Endothelial cell of umbilical vein (primary cell): ENCODE measurements around the gene HSFX2. TPM values are rescaled to one million over a fixed set of nuclear protein-coding genes. Genes with fewer than 3 reads are reported as not detected.
"Not testable (repeated sequence)": the region's sequence is repeated elsewhere in the genome, so short reads cannot be mapped to it uniquely, and the experiment has no call there.

ENCODE experiments used
- BruUV-seq: library from RNA; stranded (reverse); fragments of 400-500 nt; replicated peaks from 2 replicates; lab custom pipeline; 2021; lab: Mats Ljungman, UMichigan
- CTCF ChIA-PET: fragments of 300-600, 350-600 bp; sonication (Branson Sonifier 250); formaldehyde crosslinking; loops from one replicate; lab custom pipeline; 2021; ENCODE audit warnings: antibody characterized with exemption, inconsistent platforms; lab: Charles Lee
- POLR2A ChIA-PET: fragments of 300-600, 350-600 bp; sonication (Branson Sonifier 250); formaldehyde crosslinking; loops from one replicate; lab custom pipeline; 2021; ENCODE audit warnings: antibody characterized with exemption, inconsistent platforms; lab: Charles Lee
- DNase-seq: peaks from one replicate; pipeline ENCODE4 v3.0.0-alpha.2; 2011; ENCODE audit warnings: low read depth, low spot score
- FAIRE-seq: peaks from 2 replicates; lab custom pipeline; 2011; peaks lifted over from hg19 to GRCh38; lab: Jason Lieb, UNC
- H2AFZ ChIP-seq: 2 replicates; pipeline ENCODE4 v1.6.0; 2012; ENCODE audit warnings: low read depth, low read length, control low read depth, inconsistent platforms
- H3K27ac ChIP-seq: 2 replicates; pipeline ENCODE4 v1.5.1; 2011; ENCODE audit warnings: low read depth, mild to moderate bottlenecking, control low read depth, low read length, moderate library complexity; ENCODE audit not compliant: insufficient read depth
- H3K27me3 ChIP-seq, 2 experiments: 2 replicates each; pipeline versions ENCODE4 v1.6.0 to v1.6.1; 2011; ENCODE audit warnings: low read length in 2 of 2, mixed read lengths in 1 of 2; ENCODE audit not compliant: control insufficient read depth in 2 of 2, insufficient read depth in 2 of 2
- H3K36me3 ChIP-seq, 2 experiments: 2 replicates in 1 of 2; 3 replicates in 1 of 2; pipeline ENCODE4 v1.5.1; 2011; ENCODE audit warnings: low read length in 2 of 2, mild to moderate bottlenecking in 1 of 2, moderate library complexity in 1 of 2; ENCODE audit not compliant: control insufficient read depth in 2 of 2, insufficient read depth in 2 of 2; ENCODE audit errors: extremely low read depth in 1 of 2
- H3K4me1 ChIP-seq: 3 replicates; pipeline ENCODE4 v1.5.1; 2011; ENCODE audit warnings: mild to moderate bottlenecking, low read length; ENCODE audit not compliant: control insufficient read depth, insufficient read depth; ENCODE audit errors: extremely low read depth
- H3K4me2 ChIP-seq: 2 replicates; pipeline ENCODE4 v1.6.1; 2011; ENCODE audit warnings: low read length, control low read depth, mixed read lengths; ENCODE audit not compliant: insufficient read depth
- H3K4me3 ChIP-seq, 3 experiments: fragments of 200-600 bp in 1 of 3; sonication (generic), shearing (Covaris generic) in 1 of 3; replicated peaks in 1 of 3; 2 replicates each; pipeline ENCODE4 v1.5.1; 2011 to 2016; ENCODE audit warnings: control low read depth in 3 of 3, low read length in 3 of 3, mild to moderate bottlenecking in 2 of 3, inconsistent platforms in 1 of 3, low read depth in 1 of 3, moderate library complexity in 1 of 3; ENCODE audit not compliant: insufficient read depth in 1 of 3
- H3K79me2 ChIP-seq: 2 replicates; pipeline ENCODE4 v1.6.0; 2012; ENCODE audit warnings: low read length, inconsistent platforms; ENCODE audit not compliant: control insufficient read depth, insufficient read depth
- H3K9ac ChIP-seq: replicated peaks from 2 replicates; pipeline ENCODE3; 2011; ENCODE audit warnings: low read length, control low read depth; ENCODE audit not compliant: insufficient read depth; ENCODE audit errors: extremely low read depth
- H3K9me1 ChIP-seq: replicated peaks from 3 replicates; pipeline ENCODE4 v1.6.0; 2011; ENCODE audit warnings: mild to moderate bottlenecking, low read length; ENCODE audit not compliant: control insufficient read depth, insufficient read depth; ENCODE audit errors: extremely low read depth
- H3K9me3 ChIP-seq: replicated peaks from 2 replicates; pipeline ENCODE4 v1.5.1; 2012; ENCODE audit warnings: low read length, inconsistent platforms; ENCODE audit not compliant: control insufficient read depth, insufficient read depth
- H4K20me1 ChIP-seq: replicated peaks from 2 replicates; pipeline ENCODE3; 2011; ENCODE audit warnings: mild to moderate bottlenecking, low read length; ENCODE audit not compliant: control insufficient read depth, insufficient read depth; ENCODE audit errors: extremely low read depth
- dilution Hi-C: fragments of 300-500 bp; cut with MboI; formaldehyde crosslinking; loops from one replicate; pipeline ENCODE4 v1.15.0; 2019; ENCODE audit warnings: low sequenced_read_pairs; ENCODE audit not compliant: extremely low pct_ligation_motif_present
- intact Hi-C: fragments of 100-400 bp; cut with micrococcal nuclease; formaldehyde crosslinking; loops from one replicate; pipeline ENCODE4 v1.10.0; 2022
- polyA plus RNA-seq, 4 experiments: library from polyadenylated mRNA; depleted of rRNA in 3 of 4; stranded (reverse) in 3 of 4; unstranded in 1 of 4; fragments of >200 nt; gene quantifications; 2 replicates each; pipeline versions ENCODE4 v1.2.1 to v1.2.3, GENCODE V29; 2011 to 2012; ENCODE audit warnings: missing spikeins in 1 of 4
- total RNA-seq: library from RNA; stranded (reverse); gene quantifications from 2 replicates; pipeline ENCODE4 v1.2.3, GENCODE V29; 2021

Gene HSFX2
- total and polyA plus RNA-seq, 2 donors (not counting 3 experiments of a cell fraction or from before 2014, with no cell fraction given): 0.11 TPM; not detected in 1

DNA sequence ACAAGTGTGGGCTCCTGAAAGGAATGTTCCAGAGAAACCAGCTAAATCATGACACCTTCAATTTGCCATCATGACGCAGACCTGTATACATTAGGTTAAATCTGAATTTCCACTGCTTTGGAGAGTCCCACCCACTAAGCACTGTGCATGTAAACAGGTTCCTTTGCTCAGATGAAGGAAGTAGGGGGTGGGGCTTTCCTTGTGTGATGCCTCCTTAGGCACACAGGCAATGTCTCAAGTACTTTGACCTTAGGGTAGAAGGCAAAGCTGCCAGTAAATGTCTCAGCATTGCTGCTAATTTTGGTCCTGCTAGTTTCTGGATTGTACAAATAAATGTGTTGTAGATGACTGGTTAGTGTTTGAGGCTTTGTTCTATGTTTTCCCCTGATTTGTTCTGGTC, 48.2 kb downstream of the HSFX2 start:
- H2AFZ ChIP-seq, H3K79me2 ChIP-seq, intact Hi-C loops, H3K4me1 ChIP-seq, H3K9me1 ChIP-seq, H3K36me3 ChIP-seq, POLR2A ChIA-PET, dilution Hi-C loops, H4K20me1 ChIP-seq, H3K4me3 ChIP-seq, BruUV-seq, H3K4me2 ChIP-seq, H3K27me3 ChIP-seq, DNase-seq, CTCF ChIA-PET, H3K9me3 ChIP-seq, H3K27ac ChIP-seq, H3K9ac ChIP-seq: not testable (repeated sequence)
- FAIRE-seq: peak; percentile 63

DNA sequence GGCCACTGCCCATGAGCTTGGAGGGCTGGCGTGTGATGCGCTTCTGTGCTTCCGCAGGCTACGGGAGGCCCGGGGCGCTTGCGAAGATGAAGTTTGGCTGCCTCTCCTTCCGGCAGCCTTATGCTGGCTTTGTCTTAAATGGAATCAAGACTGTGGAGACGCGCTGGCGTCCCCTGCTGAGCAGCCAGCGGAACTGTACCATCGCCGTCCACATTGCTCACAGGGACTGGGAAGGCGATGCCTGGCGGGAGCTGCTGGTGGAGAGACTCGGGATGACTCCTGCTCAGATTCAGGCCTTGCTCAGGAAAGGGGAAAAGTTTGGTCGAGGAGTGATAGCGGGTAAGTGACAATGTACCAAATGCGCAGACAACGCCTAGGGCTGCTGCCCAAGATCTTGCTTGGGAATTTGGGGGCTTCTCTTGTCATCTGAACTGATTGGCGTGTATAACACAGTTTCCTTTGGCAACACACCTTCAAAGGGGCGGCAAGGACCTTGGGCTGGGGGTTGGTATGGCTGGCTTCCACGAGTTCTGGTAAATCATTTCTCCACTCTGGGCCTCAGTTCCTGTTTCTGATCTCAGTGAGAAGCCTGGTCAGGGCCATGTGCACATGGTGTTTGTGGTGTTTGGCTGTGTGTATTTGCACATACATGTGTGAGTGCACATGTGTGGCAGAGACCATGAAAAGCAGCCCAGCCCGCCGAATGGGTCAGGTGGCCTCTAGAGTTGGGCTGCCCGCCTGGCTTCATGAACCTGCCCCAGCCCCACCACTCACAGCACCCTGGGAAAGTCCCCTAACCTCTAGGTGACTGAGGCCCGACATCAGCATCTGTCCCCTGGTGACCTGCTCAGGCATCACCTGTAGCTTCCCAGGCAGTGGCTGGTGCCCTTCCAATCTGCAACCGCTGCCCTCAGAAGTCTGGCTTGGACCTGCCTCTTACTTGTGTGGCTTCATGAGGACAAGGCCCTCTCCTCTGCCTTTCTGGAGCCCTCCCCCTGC, 49.3 kb downstream of the HSFX2 start:
- CTCF ChIA-PET, H3K9ac ChIP-seq, DNase-seq, H3K36me3 ChIP-seq, H2AFZ ChIP-seq, H3K79me2 ChIP-seq, H3K27ac ChIP-seq, H3K9me3 ChIP-seq, H3K4me3 ChIP-seq, H3K27me3 ChIP-seq, BruUV-seq, H4K20me1 ChIP-seq, H3K9me1 ChIP-seq, H3K4me2 ChIP-seq, H3K4me1 ChIP-seq, POLR2A ChIA-PET, intact Hi-C loops, dilution Hi-C loops: not testable (repeated sequence)
- FAIRE-seq: peak; percentile 87

Other genes with a start within 250 kb of the HSFX2 start
- 35.2 and 42.2 TPM in 2 replicates for gene IDS, start 90.0 kb downstream of the HSFX2 start, total RNA-seq
- gene IDS, start 90.0 kb downstream of the HSFX2 start, polyA plus RNA-seq: 42.9 and 44.0 TPM in 2 replicates
- 17.5 and 24.6 TPM in 2 replicates for gene EOLA1, start 54.3 kb downstream of the HSFX2 start, total RNA-seq
- gene EOLA1, start 54.3 kb downstream of the HSFX2 start, polyA plus RNA-seq: 11.2 and 12.5 TPM in 2 replicates
- not detected in 2 replicates for gene HSFX3, start 45.4 kb downstream of the HSFX2 start, total RNA-seq
- not detected in 2 replicates for gene HSFX3, start 45.4 kb downstream of the HSFX2 start, polyA plus RNA-seq
- gene MAGEA9B, start 7.9 kb downstream of the HSFX2 start, total RNA-seq: not detected in 2 replicates
- gene MAGEA9B, start 7.9 kb downstream of the HSFX2 start, polyA plus RNA-seq: not detected in 2 replicates
- 16.9 and 18.0 TPM in 2 replicates for gene TMEM185A, start 36.5 kb upstream of the HSFX2 start, total RNA-seq
- 29.4 and 29.7 TPM in 2 replicates for gene TMEM185A, start 36.5 kb upstream of the HSFX2 start, polyA plus RNA-seq
- gene MAGEA11, start 116.7 kb upstream of the HSFX2 start, total RNA-seq: not detected in 2 replicates
- gene MAGEA11, start 116.7 kb upstream of the HSFX2 start, polyA plus RNA-seq: not detected in 2 replicates
- gene HSFX1, start 178.8 kb upstream of the HSFX2 start, total RNA-seq: 0.53 and 0.88 TPM in 2 replicates
- gene HSFX1, start 178.8 kb upstream of the HSFX2 start, polyA plus RNA-seq: 0.41 and 0.68 TPM in 2 replicates
- gene MAGEA9, start 186.6 kb upstream of the HSFX2 start, total RNA-seq: not detected in 2 replicates
- gene MAGEA9, start 186.6 kb upstream of the HSFX2 start, polyA plus RNA-seq: not detected in 2 replicates